Peyer's patch (tissue), 4 donors: Measurements from ENCODE around the gene KNSTRN. TPM values are rescaled to one million over a fixed set of nuclear protein-coding genes. Genes with fewer than 3 reads are reported as not detected.

Source experiments
- DNase-seq, 3 donors: peaks; one replicate each; pipeline ENCODE4 v3.0.0-alpha.2; 2017 to 2019
- H3K27ac ChIP-seq, 4 donors: fragments of 200-600 bp; sonication (generic); one replicate each; pipeline ENCODE4 v1.5.1; 2016 to 2019
- H3K27me3 ChIP-seq, 2 donors: fragments of 200-600 bp; sonication (generic); one replicate each; pipeline ENCODE4 v1.5.1; 2019
- H3K36me3 ChIP-seq, 3 donors: fragments of 200-600 bp; sonication (generic); one replicate each; pipeline ENCODE4 v1.5.1; 2016 to 2019
- H3K4me1 ChIP-seq, 4 donors: fragments of 200-600 bp; sonication (generic); one replicate each; pipeline ENCODE4 v1.5.1; 2016 to 2019
- H3K4me3 ChIP-seq, 4 donors: fragments of 200-600 bp; sonication (generic); 1 replicate in 3 of 4; 2 replicates in 1 of 4; pipeline ENCODE4 v1.5.1; 2016 to 2019; ENCODE audit warnings: mild to moderate bottlenecking in 1 of 4
- H3K9me3 ChIP-seq, 4 donors: fragments of 200-600 bp; sonication (generic); one replicate each; pipeline ENCODE4 v1.5.1; 2016 to 2019; ENCODE audit warnings: mild to moderate bottlenecking in 1 of 4
- POLR2A ChIP-seq, 2 donors: fragments of 450-650 bp; IDR thresholded peaks; one replicate each; pipeline ENCODE4 v1.5.1; 2017; ENCODE audit warnings: antibody characterized with exemption in 2 of 2, mild to moderate bottlenecking in 2 of 2, moderate library complexity in 2 of 2
- total RNA-seq, 4 donors: library from RNA; depleted of rRNA; stranded (reverse); fragments of >200 nt; gene quantifications; one replicate each; pipeline ENCODE4 v1.1.0, GENCODE V29; 2016
- TF ChIP-seq, protein P1 (sequence below), 6 experiments: fragments of 450-650 bp in 4 of 6; fragments of 200-600 bp in 2 of 6; sonication (generic) in 1 of 6; IDR thresholded peaks; one replicate each; pipeline ENCODE4 v1.5.1; 2017 to 2019; ENCODE audit warnings: antibody characterized with exemption in 6 of 6, mild to moderate bottlenecking in 3 of 6, moderate library complexity in 1 of 6

Gene KNSTRN
- total RNA-seq, 4 donors from 2014 or later, result 4.7 to 63.5 (median 6.5) TPM

DNA sequence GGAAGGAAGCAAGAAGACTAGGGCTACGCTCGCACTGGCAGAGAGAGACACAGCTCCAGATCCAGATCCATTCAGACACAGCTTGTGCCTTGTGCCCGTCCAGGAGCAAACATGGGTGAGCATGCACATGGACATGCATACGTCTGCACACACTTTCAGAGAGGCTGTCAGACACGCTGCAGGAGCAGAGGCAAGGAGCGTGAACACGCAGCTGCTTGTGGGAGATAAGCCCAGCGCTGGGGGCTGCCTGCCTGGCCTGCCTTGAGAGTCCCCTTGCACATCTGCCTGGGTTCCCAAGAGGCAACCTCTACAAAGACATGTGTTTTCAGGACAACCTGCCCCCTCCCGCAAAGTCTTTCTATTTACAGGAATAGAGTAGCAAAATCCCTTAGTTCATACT is 44.7 kb downstream of the KNSTRN start:
- peak in 1 of 3 donors; percentile 10 for DNase-seq
- no peaks in the 10 kb centered on the region for H3K27me3 ChIP-seq
- TF ChIP-seq POLR2A (IDR thresholded peaks at IDR 0.05), result no peak
- TF ChIP-seq, protein P1, sequence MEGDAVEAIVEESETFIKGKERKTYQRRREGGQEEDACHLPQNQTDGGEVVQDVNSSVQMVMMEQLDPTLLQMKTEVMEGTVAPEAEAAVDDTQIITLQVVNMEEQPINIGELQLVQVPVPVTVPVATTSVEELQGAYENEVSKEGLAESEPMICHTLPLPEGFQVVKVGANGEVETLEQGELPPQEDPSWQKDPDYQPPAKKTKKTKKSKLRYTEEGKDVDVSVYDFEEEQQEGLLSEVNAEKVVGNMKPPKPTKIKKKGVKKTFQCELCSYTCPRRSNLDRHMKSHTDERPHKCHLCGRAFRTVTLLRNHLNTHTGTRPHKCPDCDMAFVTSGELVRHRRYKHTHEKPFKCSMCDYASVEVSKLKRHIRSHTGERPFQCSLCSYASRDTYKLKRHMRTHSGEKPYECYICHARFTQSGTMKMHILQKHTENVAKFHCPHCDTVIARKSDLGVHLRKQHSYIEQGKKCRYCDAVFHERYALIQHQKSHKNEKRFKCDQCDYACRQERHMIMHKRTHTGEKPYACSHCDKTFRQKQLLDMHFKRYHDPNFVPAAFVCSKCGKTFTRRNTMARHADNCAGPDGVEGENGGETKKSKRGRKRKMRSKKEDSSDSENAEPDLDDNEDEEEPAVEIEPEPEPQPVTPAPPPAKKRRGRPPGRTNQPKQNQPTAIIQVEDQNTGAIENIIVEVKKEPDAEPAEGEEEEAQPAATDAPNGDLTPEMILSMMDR (IDR thresholded peaks at IDR 0.05), result no peak
- no peaks in the 10 kb centered on the region for H3K9me3 ChIP-seq
- no peak overlapping the region for H3K27ac ChIP-seq
- no peaks in the 10 kb centered on the region for H3K4me1 ChIP-seq
- H3K4me3 ChIP-seq, result no peak overlapping the region
- no peaks in the 10 kb centered on the region for H3K36me3 ChIP-seq

DNA sequence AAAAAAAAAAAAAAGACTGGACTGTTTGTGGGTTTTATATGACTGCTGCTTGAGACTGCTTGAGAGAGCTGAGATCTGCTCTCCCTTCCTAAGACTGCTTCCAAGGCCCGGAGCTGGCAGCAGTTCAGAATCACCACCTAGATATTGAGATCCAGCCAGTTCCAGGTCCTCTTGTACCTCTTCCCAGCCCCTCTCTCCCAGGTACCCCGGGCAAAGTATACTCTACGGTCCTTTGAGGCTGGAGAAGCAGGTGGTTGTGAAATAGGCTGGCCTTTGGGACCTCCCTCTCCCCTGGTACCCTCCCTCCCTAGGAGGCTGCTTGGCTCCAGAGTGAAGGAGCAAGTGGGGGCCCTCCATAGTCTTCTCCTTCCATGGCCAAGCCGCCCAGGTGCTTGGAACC is 45.7 kb downstream of the KNSTRN start:
- Histone ChIP-seq H3K4me1 (no peaks in the 10 kb centered on the region), H3K4me3 (no peak overlapping the region), H3K27me3 (no peaks in the 10 kb centered on the region), H3K9me3 (no peaks in the 10 kb centered on the region), H3K27ac (no peak overlapping the region), H3K36me3 (no peaks in the 10 kb centered on the region)
- TF ChIP-seq POLR2A (IDR thresholded peaks at IDR 0.05), result no peak
- TF ChIP-seq, protein P1 (IDR thresholded peaks at IDR 0.05), result no peak
- DNase-seq, result no peak

DNA sequence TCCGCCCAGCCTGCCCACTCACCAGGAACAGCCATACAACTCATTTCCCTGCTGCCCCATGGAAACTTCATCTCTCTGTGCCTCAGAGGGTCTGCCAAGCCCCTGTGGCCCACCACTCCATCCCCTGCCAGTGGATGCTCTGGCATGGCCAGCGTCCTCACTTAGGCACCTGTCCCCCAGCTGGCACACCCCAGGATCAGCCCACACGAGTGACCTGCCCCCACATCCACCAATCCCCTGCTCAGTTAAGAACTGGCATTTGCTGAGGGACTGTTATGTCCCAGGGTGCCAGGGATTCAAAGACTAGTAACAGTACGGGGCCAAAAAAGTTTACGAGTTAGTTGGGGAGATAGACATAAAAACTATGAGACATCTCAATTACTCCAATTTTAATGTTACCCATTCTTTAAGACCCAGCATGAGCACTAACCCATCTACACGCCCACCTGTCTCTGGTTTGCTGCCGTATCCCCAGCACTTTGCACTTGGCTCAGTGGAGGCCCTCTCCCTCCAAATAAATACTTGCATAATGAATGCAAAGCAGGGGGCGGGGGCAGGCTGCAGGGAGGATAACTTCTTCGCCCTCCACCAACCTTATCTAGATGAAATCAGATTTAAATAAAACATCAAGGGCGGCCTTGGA is 46.7 kb downstream of the KNSTRN start:
- Histone ChIP-seq H3K36me3 (no peaks in the 10 kb centered on the region), H3K27ac (no peak overlapping the region), H3K4me3 (no peak overlapping the region), H3K4me1 (no peaks in the 10 kb centered on the region), H3K9me3 (no peaks in the 10 kb centered on the region), H3K27me3 (no peaks in the 10 kb centered on the region)
- no peak for TF ChIP-seq POLR2A (IDR thresholded peaks at IDR 0.05)
- TF ChIP-seq, protein P1 (IDR thresholded peaks at IDR 0.05), result no peak
- no peak for DNase-seq

- H3K9me3 ChIP-seq, result no peaks in the 10 kb centered on the region
- no peak for DNase-seq
- no peaks in the 10 kb centered on the region for H3K4me1 ChIP-seq
- H3K36me3 ChIP-seq, result no peaks in the 10 kb centered on the region
- no peak overlapping the region for H3K27ac ChIP-seq
- no peak overlapping the region for H3K4me3 ChIP-seq
- TF ChIP-seq, protein P1 (IDR thresholded peaks at IDR 0.05), result no peak
- no peak for TF ChIP-seq POLR2A (IDR thresholded peaks at IDR 0.05)
- H3K27me3 ChIP-seq, result no peaks in the 10 kb centered on the region
Measured at GRCh38 chr15:40430271-40430805, 47.8 kb downstream of the KNSTRN start.

DNA sequence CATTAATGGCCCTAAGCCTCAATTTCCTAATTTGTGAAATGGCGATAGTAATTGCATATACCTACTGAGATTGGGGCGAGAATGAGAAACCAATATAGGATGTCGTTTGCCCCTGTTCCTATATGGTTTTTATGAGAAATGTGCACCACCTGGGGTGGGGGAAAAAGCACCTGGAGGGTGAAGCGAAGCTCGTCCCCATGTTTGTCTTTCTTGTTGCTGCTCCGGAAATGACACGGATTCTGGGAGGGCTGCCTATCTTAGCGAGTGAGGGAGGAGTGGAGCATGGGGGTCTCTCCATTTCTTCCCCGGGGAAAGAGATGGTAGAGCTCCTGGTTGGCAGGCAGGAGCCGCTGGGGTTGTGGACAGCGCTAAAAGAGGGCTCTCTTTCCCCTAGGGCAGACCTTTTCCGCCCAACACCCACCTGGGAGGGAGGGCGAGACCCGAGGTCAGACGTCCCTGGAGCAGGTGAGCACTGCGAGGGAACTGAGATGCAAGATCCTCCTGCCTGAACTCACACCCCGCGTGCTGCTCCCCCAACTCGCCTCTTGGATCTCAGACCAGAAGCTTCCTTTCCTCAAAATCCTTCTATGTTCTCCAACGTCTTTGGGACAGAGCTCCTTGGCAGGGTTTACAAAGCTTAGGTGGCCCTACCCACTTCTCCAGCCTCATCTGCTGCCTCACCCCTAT is 52.6 kb downstream of the KNSTRN start:
- H3K27ac ChIP-seq, result no peak overlapping the region
- TF ChIP-seq, protein P1 (IDR thresholded peaks at IDR 0.05), result no peak
- no peak for TF ChIP-seq POLR2A (IDR thresholded peaks at IDR 0.05)
- H3K9me3 ChIP-seq, result no peaks in the 10 kb centered on the region
- H3K4me3 ChIP-seq, result no peak overlapping the region
- no peaks in the 10 kb centered on the region for H3K36me3 ChIP-seq
- no peak for DNase-seq
- H3K4me1 ChIP-seq, result peaks cover 0 to 25% (median 19%) of the 10 kb centered on the region in 4 donors
- peaks cover 0 to 8% of the 10 kb centered on the region in 2 donors for H3K27me3 ChIP-seq
